Cardiac muscle cell (in vitro differentiated cells and primary cell): Measurements from ENCODE around the gene SYDE1. TPM values are rescaled to one million over a fixed set of nuclear protein-coding genes. Genes with fewer than 3 reads are reported as not detected.

Experiments
- DNase-seq, 2 donors: peaks; one replicate each; pipeline versions ENCODE4 v3.0.0 to v3.0.0-alpha.2; 2010 to 2017; ENCODE audit warnings: low read depth in 1 of 2, low spot score in 1 of 2
- H3K27ac ChIP-seq: fragments of 200-600 bp; sonication (generic); 2 replicates; pipeline ENCODE4 v1.5.1; 2016
- H3K27me3 ChIP-seq: fragments of 200-600 bp; sonication (generic); 2 replicates; pipeline ENCODE4 v1.6.0; 2016; ENCODE audit warnings: control low read depth
- H3K36me3 ChIP-seq: fragments of 200-600 bp; sonication (generic); 2 replicates; pipeline ENCODE4 v1.5.1; 2016; ENCODE audit warnings: control low read depth
- H3K4me1 ChIP-seq: fragments of 200-600 bp; sonication (generic); 2 replicates; pipeline ENCODE4 v1.8.1; 2017; ENCODE audit warnings: low read depth, mild to moderate bottlenecking, mixed run types
- H3K4me3 ChIP-seq: fragments of 200-600 bp; sonication (generic); 2 replicates; pipeline ENCODE4 v1.5.1; 2016; ENCODE audit warnings: mild to moderate bottlenecking
- H3K9me3 ChIP-seq: fragments of 200-600 bp; sonication (generic); 2 replicates; pipeline ENCODE4 v1.5.1; 2017; ENCODE audit warnings: low read depth, mild to moderate bottlenecking, control low read depth
- CTCF ChIP-seq: IDR thresholded peaks from 2 replicates; pipeline ENCODE4 v1.5.1; 2012; ENCODE audit warnings: low read depth, mild to moderate bottlenecking, low read length
- polyA plus RNA-seq: library from polyadenylated mRNA; unstranded; fragments of >200 nt; fragmentation: Nextera tagmentation; extraction: Ambion mirVana; gene quantifications from 2 replicates; pipeline ENCODE4 v1.2.1, GENCODE V29; 2016
- total RNA-seq: library from RNA; depleted of rRNA; stranded (reverse); fragments of >200 nt; gene quantifications from 2 replicates; pipeline ENCODE4 v1.2.3, GENCODE V29; 2016

Gene SYDE1
- total and polyA plus RNA-seq, 2 experiments from 2014 or later, result 13.2 to 48.3 TPM

DNA sequence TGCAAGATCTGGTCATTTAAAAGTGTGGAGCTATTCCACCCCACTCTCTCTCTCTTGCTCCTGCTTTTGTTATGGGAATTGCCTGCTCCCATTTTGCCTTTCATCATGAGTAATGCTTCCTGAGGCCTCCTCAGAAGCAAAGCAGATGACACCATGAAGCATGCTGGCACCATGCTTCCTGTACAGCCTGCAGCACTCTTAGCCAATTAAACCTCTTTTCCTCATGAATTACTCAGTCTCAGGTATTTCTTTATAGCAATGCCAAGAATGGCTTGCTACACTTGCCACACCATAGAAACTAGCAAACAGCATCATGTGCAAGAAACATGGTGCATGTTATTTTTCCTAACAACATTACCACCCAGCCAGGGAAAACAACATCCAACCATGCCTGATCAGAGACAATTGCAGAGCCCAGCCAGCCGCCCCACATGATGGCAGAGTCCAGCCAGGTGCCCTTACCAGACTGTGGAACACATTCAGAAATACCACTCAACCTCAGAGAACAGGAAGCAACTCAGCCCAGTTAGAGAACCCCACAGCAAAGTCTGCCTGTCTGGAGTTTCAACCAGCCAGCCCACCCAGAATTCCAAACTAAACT, 36.9 kb downstream of the SYDE1 start:
- Histone ChIP-seq H3K4me3 (no peak overlapping the region), H3K9me3 (no peaks in the 10 kb centered on the region), H3K27me3 (peaks cover 7% of the 10 kb centered on the region), H3K27ac (no peak overlapping the region), H3K4me1 (no peaks in the 10 kb centered on the region), H3K36me3 (no peaks in the 10 kb centered on the region)
- DNase-seq, result peak in 1 of 2 donors; percentile 8
- TF ChIP-seq CTCF, result no peak

DNA sequence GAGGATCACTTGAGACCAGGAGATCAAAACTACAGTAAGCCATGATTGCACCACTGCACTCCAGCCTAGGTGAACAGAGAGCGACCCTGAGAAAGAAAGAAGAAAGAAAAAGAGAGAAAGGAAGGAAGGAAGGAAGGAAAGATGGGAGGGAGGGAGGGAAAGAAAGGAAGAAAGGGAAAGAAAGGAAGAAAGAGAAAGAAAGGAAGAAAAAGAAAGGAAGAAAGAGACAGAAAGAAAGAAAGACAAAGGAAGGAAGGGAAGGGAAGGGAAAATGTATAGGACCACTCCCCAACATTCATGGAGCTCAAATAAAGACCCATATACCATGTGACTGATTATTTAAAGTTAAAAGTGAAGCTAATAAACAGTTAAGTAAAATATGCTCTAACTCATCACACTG, 39.9 kb downstream of the SYDE1 start:
- H3K4me1 ChIP-seq, result no peaks in the 10 kb centered on the region
- H3K27me3 ChIP-seq, result peaks cover 7% of the 10 kb centered on the region
- H3K4me3 ChIP-seq, result no peak overlapping the region
- TF ChIP-seq CTCF, result no peak
- H3K9me3 ChIP-seq, result no peaks in the 10 kb centered on the region
- no peak overlapping the region for H3K27ac ChIP-seq
- H3K36me3 ChIP-seq, result no peaks in the 10 kb centered on the region
- DNase-seq, result no peak

GRCh38 chr19:15149737-15150136, 42.5 kb downstream of the SYDE1 start:
- Histone ChIP-seq H3K27ac (no peak overlapping the region), H3K9me3 (no peaks in the 10 kb centered on the region), H3K27me3 (peaks cover 7% of the 10 kb centered on the region), H3K36me3 (no peaks in the 10 kb centered on the region), H3K4me3 (no peak overlapping the region), H3K4me1 (no peaks in the 10 kb centered on the region)
- no peak for TF ChIP-seq CTCF
- DNase-seq, result no peak

DNA sequence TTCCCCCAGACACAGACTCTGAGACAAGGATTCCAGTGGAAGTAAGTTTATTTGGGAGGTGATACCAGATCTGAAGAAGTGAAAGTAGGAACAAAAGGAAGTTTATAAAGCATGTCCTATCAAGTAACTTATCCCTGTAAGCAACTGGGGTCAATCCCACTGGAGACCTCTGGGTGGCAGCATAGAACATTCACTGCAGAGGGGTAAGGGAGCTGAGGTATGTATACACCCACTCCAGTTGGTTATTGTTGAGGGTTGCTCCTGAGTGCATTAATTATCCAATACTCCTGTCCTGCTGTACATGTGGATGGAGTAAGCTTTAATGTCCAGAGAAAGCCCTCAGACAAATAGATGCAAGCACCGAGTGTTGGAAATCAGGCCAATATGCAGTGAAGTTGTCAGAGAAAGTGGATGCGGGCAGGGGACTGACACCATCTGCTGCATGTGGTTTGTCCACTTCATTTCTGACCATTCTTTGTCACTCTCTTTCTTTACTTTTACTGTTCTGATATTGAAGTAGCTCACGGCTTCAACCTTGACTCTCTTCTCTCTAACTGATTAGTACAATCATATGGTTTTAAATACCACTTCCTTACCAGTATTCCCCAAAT, 46.9 kb downstream of the SYDE1 start:
- peak; percentile 67 for TF ChIP-seq CTCF
- H3K4me3 ChIP-seq, result no peak overlapping the region
- no peaks in the 10 kb centered on the region for H3K27me3 ChIP-seq
- DNase-seq, result peak; percentile 40 to 62
- no peak overlapping the region for H3K27ac ChIP-seq
- no peaks in the 10 kb centered on the region for H3K36me3 ChIP-seq
- no peaks in the 10 kb centered on the region for H3K9me3 ChIP-seq
- no peaks in the 10 kb centered on the region for H3K4me1 ChIP-seq

- Histone ChIP-seq H3K27ac (no peak overlapping the region), H3K4me3 (no peak overlapping the region)
These were observed 48.1 kb downstream of the SYDE1 start for GRCh38 chr19:15155296-15155695.

More at GRCh38 chr19:15155296-15155695, 48.1 kb downstream of the SYDE1 start:
- Histone ChIP-seq H3K36me3 (no peaks in the 10 kb centered on the region), H3K9me3 (no peaks in the 10 kb centered on the region), H3K27me3 (no peaks in the 10 kb centered on the region), H3K4me1 (no peaks in the 10 kb centered on the region)
- DNase-seq, result no peak
- no peak for TF ChIP-seq CTCF
